Body of pancreas (tissue), 4 donors: ENCODE results near the gene PIK3CB. TPM values are rescaled to one million over a fixed set of nuclear protein-coding genes. Genes with fewer than 3 reads are reported as not detected.
A peak's percentile ranks its signal among the peaks of the same experiment; 100 is the strongest.

Source experiments
- ATAC-seq: fragments of 150-250 bp; one replicate; pipeline ENCODE4 v1.9.1; 2016
- DNase-seq, 4 donors: peaks; one replicate each; pipeline ENCODE4 v3.0.0-alpha.2; 2019
- H3K27ac ChIP-seq, 4 donors: fragments of 200-600 bp; sonication (generic); 1 replicate in 3 of 4; 2 replicates in 1 of 4; pipeline versions ENCODE4 v1.5.1 to v1.6.1; 2016 to 2019; ENCODE audit warnings: mild to moderate bottlenecking in 1 of 4, mixed read lengths in 1 of 4, moderate library complexity in 1 of 4
- H3K27me3 ChIP-seq, 2 donors: fragments of 200-600 bp; sonication (generic); one replicate each; pipeline ENCODE4 v1.6.0; 2016; ENCODE audit warnings: mild to moderate bottlenecking in 1 of 2
- H3K36me3 ChIP-seq, 2 donors: fragments of 200-600 bp; sonication (generic); replicated peaks in 1 of 2; 2 replicates each; pipeline ENCODE4 v1.5.1; 2016; ENCODE audit warnings: low read depth in 2 of 2; ENCODE audit not compliant: insufficient read depth in 1 of 2
- H3K4me1 ChIP-seq: fragments of 200-600 bp; sonication (generic); one replicate; pipeline ENCODE4 v1.6.0; 2016
- H3K4me3 ChIP-seq, 2 donors: fragments of 200-600 bp; sonication (generic); 1 replicate in 1 of 2; 2 replicates in 1 of 2; pipeline ENCODE4 v1.5.1; 2016 to 2019
- H3K9me3 ChIP-seq, 3 donors: fragments of 200-600 bp; sonication (generic); 1 replicate in 2 of 3; 2 replicates in 1 of 3; pipeline ENCODE4 v1.5.1; 2016
- POLR2A ChIP-seq, 3 donors: fragments of 450-650 bp; IDR thresholded peaks; one replicate each; pipeline ENCODE4 v1.6.1; 2016; ENCODE audit warnings: antibody characterized with exemption in 3 of 3, mild to moderate bottlenecking in 2 of 3
- WGBS, 2 donors: methylation state at CpG; one replicate each; pipeline ENCODE4 v1.1.5; 2017; 5-methylcytosine and 5-hydroxymethylcytosine counted together
- intact Hi-C: fragments of 100-400 bp; cut with DNase I; formaldehyde crosslinking; loops from one replicate; pipeline ENCODE4 v1.15.1; 2023
- total RNA-seq, 2 donors: library from RNA; depleted of rRNA; stranded (reverse); fragments of >200 nt; gene quantifications; one replicate each; pipeline ENCODE4 v1.1.0, GENCODE V29; 2016
- TF ChIP-seq, protein P1 (sequence below), 7 experiments: fragments of 450-650 bp in 4 of 7; fragments of 200-600 bp in 3 of 7; sonication (generic) in 3 of 7; IDR thresholded peaks; one replicate each; pipeline ENCODE4 v1.5.1; 2016 to 2019; ENCODE audit warnings: antibody characterized with exemption in 7 of 7

The PIK3CB gene
- total RNA-seq, 2 donors from 2014 or later = 40.2 to 50.1 TPM

DNA sequence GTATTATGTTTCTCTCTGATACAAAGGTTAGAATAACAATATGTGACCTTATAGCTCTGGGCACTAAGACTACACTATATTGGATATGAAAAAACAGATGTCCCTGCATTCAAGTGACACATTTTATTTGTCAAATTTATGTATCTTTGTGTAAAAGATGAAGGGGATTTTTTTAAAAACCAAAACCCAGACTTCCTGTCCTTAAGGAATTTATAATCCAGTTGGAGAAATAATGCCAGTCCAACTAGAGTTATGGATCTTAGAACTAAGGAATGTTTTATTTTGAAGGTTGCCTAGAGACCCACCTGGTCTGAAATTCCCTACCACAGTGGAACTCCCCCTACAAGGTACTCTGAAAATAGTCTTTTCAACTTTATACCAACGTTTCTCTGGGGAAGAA is 33.3 kb upstream of the PIK3CB start:
- TF ChIP-seq, protein P1, sequence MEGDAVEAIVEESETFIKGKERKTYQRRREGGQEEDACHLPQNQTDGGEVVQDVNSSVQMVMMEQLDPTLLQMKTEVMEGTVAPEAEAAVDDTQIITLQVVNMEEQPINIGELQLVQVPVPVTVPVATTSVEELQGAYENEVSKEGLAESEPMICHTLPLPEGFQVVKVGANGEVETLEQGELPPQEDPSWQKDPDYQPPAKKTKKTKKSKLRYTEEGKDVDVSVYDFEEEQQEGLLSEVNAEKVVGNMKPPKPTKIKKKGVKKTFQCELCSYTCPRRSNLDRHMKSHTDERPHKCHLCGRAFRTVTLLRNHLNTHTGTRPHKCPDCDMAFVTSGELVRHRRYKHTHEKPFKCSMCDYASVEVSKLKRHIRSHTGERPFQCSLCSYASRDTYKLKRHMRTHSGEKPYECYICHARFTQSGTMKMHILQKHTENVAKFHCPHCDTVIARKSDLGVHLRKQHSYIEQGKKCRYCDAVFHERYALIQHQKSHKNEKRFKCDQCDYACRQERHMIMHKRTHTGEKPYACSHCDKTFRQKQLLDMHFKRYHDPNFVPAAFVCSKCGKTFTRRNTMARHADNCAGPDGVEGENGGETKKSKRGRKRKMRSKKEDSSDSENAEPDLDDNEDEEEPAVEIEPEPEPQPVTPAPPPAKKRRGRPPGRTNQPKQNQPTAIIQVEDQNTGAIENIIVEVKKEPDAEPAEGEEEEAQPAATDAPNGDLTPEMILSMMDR (IDR thresholded peaks at IDR 0.05) = no peak
- no peak for TF ChIP-seq POLR2A (IDR thresholded peaks at IDR 0.05)
- H3K4me1 ChIP-seq = peaks cover 17% of the 10 kb centered on the region
- no peak for ATAC-seq
- H3K9me3 ChIP-seq = no peaks in the 10 kb centered on the region
- intact Hi-C loops = no loop called here
- no peak for DNase-seq
- no peak overlapping the region for H3K4me3 ChIP-seq
- WGBS, 2 donors = 11 to 20% methylated on average over 1 of the region's 1 CpG
- H3K27me3 ChIP-seq = no peaks in the 10 kb centered on the region
- no peaks in the 10 kb centered on the region for H3K36me3 ChIP-seq
- H3K27ac ChIP-seq = no peak overlapping the region

DNA sequence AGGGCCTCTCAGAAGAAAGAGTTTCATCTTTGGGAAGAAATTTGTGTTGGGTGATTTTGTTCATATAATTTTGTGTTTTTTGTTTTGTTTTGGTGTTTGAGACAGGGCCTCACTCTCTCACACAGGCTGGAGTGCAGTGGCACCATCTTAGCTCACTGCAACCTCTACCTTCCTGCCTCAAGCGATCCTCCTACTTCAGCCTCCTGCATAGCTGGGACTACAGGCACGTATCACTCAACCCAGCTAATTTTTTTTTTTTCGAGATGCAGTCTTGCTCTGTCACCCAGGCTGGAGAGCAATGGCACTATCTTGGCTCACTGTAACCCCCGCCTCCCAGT is 29.0 kb upstream of the PIK3CB start:
- no peak for TF ChIP-seq POLR2A (IDR thresholded peaks at IDR 0.05)
- TF ChIP-seq, protein P1 (IDR thresholded peaks at IDR 0.05) = no peak
- no peak for DNase-seq
- H3K4me3 ChIP-seq = no peak overlapping the region
- WGBS, 2 donors = 94 to 98% methylated on average over 4 of the region's 4 CpGs
- no peak for ATAC-seq
- no peaks in the 10 kb centered on the region for H3K27me3 ChIP-seq
- H3K4me1 ChIP-seq = peaks cover 34% of the 10 kb centered on the region
- H3K36me3 ChIP-seq = no peaks in the 10 kb centered on the region
- intact Hi-C loops = no loop called here
- peak overlapping the region; percentile 87 to 90 (median 90) for H3K27ac ChIP-seq
- H3K9me3 ChIP-seq = no peaks in the 10 kb centered on the region

DNA sequence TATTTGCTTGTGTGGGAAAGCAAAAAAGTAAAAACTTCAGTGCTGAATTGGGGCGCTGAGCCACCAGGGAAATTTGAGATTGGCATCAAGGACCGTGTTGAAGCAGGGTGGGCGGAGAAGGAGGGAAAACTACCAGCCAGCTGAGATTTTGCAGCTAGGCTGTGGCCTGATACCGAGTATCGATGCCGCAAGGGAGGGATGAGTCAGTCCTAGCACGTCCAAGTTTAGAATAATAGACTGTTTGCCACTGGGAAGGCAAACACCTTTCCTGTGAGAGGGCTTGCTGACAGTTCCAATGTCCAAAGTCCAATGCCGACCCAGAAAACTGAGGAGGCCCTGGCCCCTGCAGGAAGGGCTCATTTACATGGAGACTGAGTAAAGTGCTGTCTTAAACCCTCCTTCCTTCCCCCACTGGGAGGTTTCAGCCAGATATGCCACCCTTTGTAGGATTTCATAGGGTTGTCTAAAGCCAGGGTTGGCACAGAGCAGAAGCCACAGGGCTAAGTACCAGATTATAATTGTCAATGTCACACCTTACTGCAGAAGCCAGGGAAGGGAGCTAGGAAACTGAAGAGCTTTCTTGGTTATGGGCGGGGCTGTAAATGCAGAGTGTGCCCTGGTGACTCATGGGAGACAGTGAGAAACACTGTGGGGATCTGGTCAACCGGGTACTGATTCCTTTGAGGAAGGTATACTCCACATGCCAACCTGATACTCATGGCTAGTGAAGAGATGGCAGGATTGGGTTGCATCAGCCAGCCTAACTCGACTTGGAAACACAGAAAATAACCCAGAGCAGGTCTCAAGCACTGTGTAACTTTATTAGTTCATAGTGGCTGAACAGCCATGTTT is 28.4 kb upstream of the PIK3CB start:
- peak in 2 of 3 donors; percentile 39 to 47 for TF ChIP-seq POLR2A (IDR thresholded peaks at IDR 0.05)
- TF ChIP-seq, protein P1 (IDR thresholded peaks at IDR 0.05) = peak in 3 of 7 experiments; percentile 19 to 22 (median 21)
- Histone ChIP-seq H3K27ac (peak overlapping the region; percentile 87 to 90 (median 90)), H3K36me3 (no peaks in the 10 kb centered on the region), H3K9me3 (no peaks in the 10 kb centered on the region), H3K4me1 (peaks cover 34% of the 10 kb centered on the region), H3K27me3 (no peaks in the 10 kb centered on the region), H3K4me3 (no peak overlapping the region)
- intact Hi-C loops = no loop called here
- DNase-seq = peak; percentile 75 to 89 (median 82)
- 12 to 13% methylated on average over 11 of the region's 11 CpGs for WGBS, 2 donors
- ATAC-seq = peak; percentile 93

DNA sequence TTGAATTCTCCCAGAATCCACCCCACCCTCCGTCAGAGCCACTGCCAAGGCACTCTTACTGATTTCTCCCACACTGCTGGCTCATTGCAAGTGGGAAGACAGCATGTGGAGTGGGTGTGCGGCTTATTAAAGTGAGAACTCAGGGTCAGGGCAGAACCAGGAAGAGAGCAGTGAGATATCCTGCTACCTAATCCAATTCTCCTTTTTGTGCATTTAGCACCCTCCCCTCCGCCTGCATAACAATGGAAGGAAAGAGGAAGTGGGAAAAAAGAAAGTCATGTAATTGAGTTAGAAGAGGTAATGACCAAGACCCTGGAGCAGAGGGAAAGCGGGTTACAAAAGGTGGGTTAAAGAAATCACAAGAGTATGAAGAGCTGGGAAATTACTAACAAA is 27.8 kb upstream of the PIK3CB start:
- intact Hi-C loops = no loop called here
- peaks cover 34% of the 10 kb centered on the region for H3K4me1 ChIP-seq
- WGBS, 2 donors = 13 to 14% methylated on average over 4 of the region's 4 CpGs
- no peak overlapping the region for H3K4me3 ChIP-seq
- ATAC-seq (peak; percentile 79), DNase-seq (peak; percentile 79 to 90 (median 85))
- H3K9me3 ChIP-seq = no peaks in the 10 kb centered on the region
- H3K27me3 ChIP-seq = no peaks in the 10 kb centered on the region
- TF ChIP-seq, protein P1 (IDR thresholded peaks at IDR 0.05) = no peak
- peak in 2 of 3 donors; percentile 52 to 60 for TF ChIP-seq POLR2A (IDR thresholded peaks at IDR 0.05)
- no peaks in the 10 kb centered on the region for H3K36me3 ChIP-seq
- H3K27ac ChIP-seq = peak overlapping the region; percentile 87 to 90 (median 90)
